HepG2 (cell line): ENCODE data around the gene GALK2. TPM values are rescaled to one million over a fixed set of nuclear protein-coding genes. Genes with fewer than 3 reads are reported as not detected.
A peak's percentile ranks its signal among the peaks of the same experiment; 100 is the strongest.

Experiments used
- ATAD3A ChIP-seq: sonication (generic); formaldehyde crosslinking; IDR thresholded peaks from 2 replicates; pipeline ENCODE4 v1.4.0; 2020; ENCODE audit warnings: missing genetic modification reagents
- DPF2 ChIP-seq: sonication (generic); formaldehyde crosslinking; IDR thresholded peaks from 2 replicates; pipeline ENCODE4 v1.4.0; 2020; ENCODE audit warnings: mild to moderate bottlenecking, low read depth, missing genetic modification reagents, borderline replicate concordance
- EHMT2 ChIP-seq: fragments of 200-600 bp; sonication (generic); IDR thresholded peaks from 2 replicates; pipeline ENCODE4 v1.7.0; 2017; ENCODE audit warnings: antibody characterized with exemption, low read depth, low read length, borderline replicate concordance
- GFI1 ChIP-seq: sonication (generic); formaldehyde crosslinking; IDR thresholded peaks from 2 replicates; pipeline ENCODE4 v1.5.0; 2020; ENCODE audit warnings: missing genetic modification reagents, mild to moderate bottlenecking, borderline replicate concordance
- GPN1 ChIP-seq: sonication (generic); formaldehyde crosslinking; IDR thresholded peaks from 2 replicates; pipeline ENCODE4 v1.5.1; 2020; ENCODE audit warnings: missing genetic modification reagents, borderline replicate concordance
- KMT2B ChIP-seq: IDR thresholded peaks from 2 replicates; pipeline ENCODE4 v1.6.1; 2016; ENCODE audit warnings: missing genetic modification reagents, missing compliant biosample characterization
- MBNL3 ChIP-seq: fragments of 250-450 bp; sonication (Bioruptor Pico); conservative IDR thresholded peaks from 2 replicates; pipeline ENCODE4 v1.8.0; 2022; ENCODE audit warnings: mild to moderate bottlenecking, inconsistent platforms
- MNT ChIP-seq: fragments of 450-650 bp; IDR thresholded peaks from 2 replicates; pipeline ENCODE4 v1.6.1; 2016
- MTERF4 ChIP-seq: sonication (generic); formaldehyde crosslinking; IDR thresholded peaks from 2 replicates; pipeline ENCODE4 v1.8.0; 2023; ENCODE audit warnings: mild to moderate bottlenecking, missing genetic modification reagents
- NCOA2 ChIP-seq: sonication (generic); formaldehyde crosslinking; IDR thresholded peaks from 2 replicates; pipeline ENCODE4 v1.8.0; 2022; ENCODE audit warnings: inconsistent platforms
- NFYC ChIP-seq: IDR thresholded peaks from 2 replicates; pipeline ENCODE4 v1.6.1; 2016; ENCODE audit warnings: missing genetic modification reagents, missing compliant biosample characterization
- PHF5A ChIP-seq: IDR thresholded peaks from one replicate; pipeline ENCODE4 v1.6.1; 2018; ENCODE audit warnings: low read depth, missing genetic modification reagents; ENCODE audit not compliant: unreplicated experiment
- POLR2A ChIP-seq, 2 experiments: IDR thresholded peaks; 2 replicates each; pipeline ENCODE4 v1.6.1; 2011; ENCODE audit warnings: low read depth in 2 of 2, low read length in 2 of 2, mild to moderate bottlenecking in 1 of 2, moderate library complexity in 1 of 2; ENCODE audit not compliant: insufficient read depth in 1 of 2
- PTBP1 ChIP-seq: fragments of 200-400 bp; formaldehyde crosslinking; IDR thresholded peaks from 2 replicates; pipeline ENCODE4 v1.6.1; 2018; ENCODE audit warnings: low read length, low read depth; ENCODE audit not compliant: poor library complexity, severe bottlenecking
- RBAK ChIP-seq: sonication (generic); formaldehyde crosslinking; IDR thresholded peaks from 2 replicates; pipeline ENCODE4 v1.5.1; 2020; ENCODE audit warnings: mild to moderate bottlenecking, missing genetic modification reagents
- RCOR2 ChIP-seq: IDR thresholded peaks from 2 replicates; pipeline ENCODE4 v1.6.1; 2016; ENCODE audit warnings: missing biosample characterization, missing genetic modification reagents
- RORA ChIP-seq: sonication (generic); formaldehyde crosslinking; IDR thresholded peaks from 2 replicates; pipeline ENCODE4 v1.5.0; 2020; ENCODE audit warnings: mild to moderate bottlenecking, missing genetic modification reagents, moderate library complexity
- SOX6 ChIP-seq, 2 experiments: fragments of 450-650 bp in 1 of 2; sonication (generic) in 1 of 2; formaldehyde crosslinking in 1 of 2; IDR thresholded peaks; 2 replicates each; pipeline versions ENCODE4 v1.4.0 to v1.6.1; 2017 to 2020; ENCODE audit warnings: antibody characterized with exemption in 1 of 2, mild to moderate bottlenecking in 1 of 2, missing genetic modification reagents in 1 of 2
- SP5 ChIP-seq: IDR thresholded peaks from 2 replicates; pipeline ENCODE4 v1.6.1; 2016; ENCODE audit warnings: low read depth, borderline replicate concordance
- TBX2 ChIP-seq: sonication (generic); formaldehyde crosslinking; IDR thresholded peaks from 2 replicates; pipeline ENCODE4 v1.5.0; 2020; ENCODE audit warnings: missing genetic modification reagents, mild to moderate bottlenecking, borderline replicate concordance
- ZNF230 ChIP-seq: sonication (generic); formaldehyde crosslinking; IDR thresholded peaks from 2 replicates; pipeline ENCODE4 v1.4.0; 2020; ENCODE audit warnings: mild to moderate bottlenecking, missing genetic modification reagents
- ZNF430 ChIP-seq: sonication (generic); formaldehyde crosslinking; IDR thresholded peaks from 2 replicates; pipeline ENCODE4 v1.9.0; 2021; ENCODE audit warnings: mild to moderate bottlenecking, missing genetic modification reagents
- ZNF446 ChIP-seq: sonication (generic); formaldehyde crosslinking; IDR thresholded peaks from 2 replicates; pipeline ENCODE4 v1.5.0; 2020; ENCODE audit warnings: mild to moderate bottlenecking, missing genetic modification reagents
- ZNF468 ChIP-seq: sonication (generic); formaldehyde crosslinking; IDR thresholded peaks from 2 replicates; pipeline ENCODE4 v1.8.0; 2022; ENCODE audit warnings: mild to moderate bottlenecking, moderate library complexity, missing genetic modification reagents
- ZNF768 ChIP-seq: sonication (generic); formaldehyde crosslinking; IDR thresholded peaks from 2 replicates; pipeline ENCODE4 v1.4.0; 2020; ENCODE audit warnings: missing genetic modification reagents
- polyA plus RNA-seq, 8 experiments: library from polyadenylated mRNA; depleted of rRNA in 3 of 8; stranded (reverse) in 7 of 8; unstranded in 1 of 8; fragments of >200 nt; fragmentation: Illumina TruSeq in 4 of 8; extraction: Trizol in 4 of 8; gene quantifications; 2 replicates each; pipeline versions ENCODE4 v1.2.1 to v1.2.3, GENCODE V29; 2011 to 2016; ENCODE audit warnings: low read depth in 4 of 8, missing spikeins in 1 of 8, mixed read lengths in 1 of 8; ENCODE audit not compliant: insufficient read depth in 1 of 8
- total RNA-seq, 5 experiments: library from RNA; depleted of rRNA; stranded (reverse); fragments of >200 nt; fragmentation: Illumina TruSeq; extraction: Trizol; gene quantifications; 2 replicates each; pipeline ENCODE4 v1.2.3, GENCODE V29; 2016; ENCODE audit warnings: low read depth in 1 of 5
- TF ChIP-seq, protein P1 (sequence below): sonication (generic); formaldehyde crosslinking; IDR thresholded peaks from 2 replicates; pipeline ENCODE4 v1.5.1; 2020; ENCODE audit warnings: missing genetic modification reagents, mild to moderate bottlenecking, borderline replicate concordance
- TF ChIP-seq, protein P2 (sequence below): sonication (generic); formaldehyde crosslinking; IDR thresholded peaks from 2 replicates; pipeline ENCODE4 v1.4.0; 2020; ENCODE audit warnings: missing genetic modification reagents

The GALK2 gene
- total and polyA plus RNA-seq, 2 of the 13 experiments (the other 11 are each of a cell fraction or from before 2014, with no cell fraction given), result 17.6 to 32.8 TPM

GRCh38 chr15:49169880-49170597 is at the start of gene GALK2 (continued):
- TF ChIP-seq, protein P1, sequence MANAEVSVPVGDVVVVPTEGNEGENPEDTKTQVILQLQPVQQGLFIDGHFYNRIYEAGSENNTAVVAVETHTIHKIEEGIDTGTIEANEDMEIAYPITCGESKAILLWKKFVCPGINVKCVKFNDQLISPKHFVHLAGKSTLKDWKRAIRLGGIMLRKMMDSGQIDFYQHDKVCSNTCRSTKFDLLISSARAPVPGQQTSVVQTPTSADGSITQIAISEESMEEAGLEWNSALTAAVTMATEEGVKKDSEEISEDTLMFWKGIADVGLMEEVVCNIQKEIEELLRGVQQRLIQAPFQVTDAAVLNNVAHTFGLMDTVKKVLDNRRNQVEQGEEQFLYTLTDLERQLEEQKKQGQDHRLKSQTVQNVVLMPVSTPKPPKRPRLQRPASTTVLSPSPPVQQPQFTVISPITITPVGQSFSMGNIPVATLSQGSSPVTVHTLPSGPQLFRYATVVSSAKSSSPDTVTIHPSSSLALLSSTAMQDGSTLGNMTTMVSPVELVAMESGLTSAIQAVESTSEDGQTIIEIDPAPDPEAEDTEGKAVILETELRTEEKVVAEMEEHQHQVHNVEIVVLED (CRISPR knock-in tag), result no peak
- TF ChIP-seq ZNF230 (CRISPR knock-in tag) (peak; percentile 76; the same call in 1 of the 2 replicates), NCOA2 (CRISPR knock-in tag) (peak; percentile 34; the same call in 1 of the 2 replicates), ZNF446 (CRISPR knock-in tag) (no peak), RCOR2 (0 out of 2 replicates have a peak, but pooled peaks have one; percentile 51), DPF2 (no peak), EHMT2 (no peak), GPN1 (CRISPR knock-in tag) (no peak), MNT (peak; percentile 48), MBNL3 (no peak), RBAK (CRISPR knock-in tag) (no peak), NFYC (CRISPR knock-in tag) (peak; percentile 40; the same call in 1 of the 2 replicates), KMT2B (CRISPR knock-in tag) (peak; percentile 84; the same call in 1 of the 2 replicates), ZNF430 (CRISPR knock-in tag) (0 out of 2 replicates have a peak, but pooled peaks have one; percentile 36), MTERF4 (CRISPR knock-in tag) (no peak), TBX2 (CRISPR knock-in tag) (peak; percentile 65), ATAD3A (CRISPR knock-in tag) (no peak), ZNF768 (no peak), SP5 (CRISPR knock-in tag) (peak; percentile 52; the same call in 1 of the 2 replicates), RORA (CRISPR knock-in tag) (no peak), POLR2A (IDR thresholded peaks at IDR 0.05; ENCODE audit: insufficient read depth in 1 of 2, low read depth in 2 of 2, low read length in 2 of 2) (peak; percentile 71 to 89), PTBP1 (no peak), PHF5A (CRISPR knock-in tag) (no peak), ZNF468 (CRISPR knock-in tag) (0 out of 2 replicates have a peak, but pooled peaks have one; percentile 44), GFI1 (peak; percentile 73), SOX6 (IDR thresholded peaks at IDR 0.05) (no peak), SOX6 (CRISPR knock-in tag; IDR thresholded peaks at IDR 0.05) (peak; percentile 47)
- TF ChIP-seq, protein P2, sequence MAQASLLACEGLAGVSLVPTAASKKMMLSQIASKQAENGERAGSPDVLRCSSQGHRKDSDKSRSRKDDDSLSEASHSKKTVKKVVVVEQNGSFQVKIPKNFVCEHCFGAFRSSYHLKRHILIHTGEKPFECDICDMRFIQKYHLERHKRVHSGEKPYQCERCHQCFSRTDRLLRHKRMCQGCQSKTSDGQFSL, result no peak
